ENCODE data around the gene LYSMD3.

Gene LYSMD3

GRCh38 chr5:90569084-90569483 lies 39.7 kb upstream of the LYSMD3 start:
- Histone ChIP-seq H3K27ac (ENCODE audit: poor library complexity, severe bottlenecking) (no peak overlapping the region), H3K4me3 (ENCODE audit: severe bottlenecking) (no peak overlapping the region), H3K4me1 (ENCODE audit: insufficient read depth, poor library complexity, severe bottlenecking) (no peaks in the 10 kb centered on the region), H3K36me3 (ENCODE audit: low read depth) (no peaks in the 10 kb centered on the region), H3K9me3 (ENCODE audit: severe bottlenecking) (no peaks in the 10 kb centered on the region), H3K27me3 (ENCODE audit: insufficient read depth, poor library complexity, severe bottlenecking) (peaks cover 18% of the 10 kb centered on the region)
- ATAC-seq (ENCODE audit: low read depth) (no peak), DNase-seq (ENCODE audit: low spot score) (no peak)
- TF ChIP-seq CTCF (IDR thresholded peaks at IDR 0.05; ENCODE audit: poor library complexity, severe bottlenecking): no peak

- H3K27me3 ChIP-seq (ENCODE audit: insufficient read depth, poor library complexity, severe bottlenecking): peaks cover 36% of the 10 kb centered on the region
- H3K9me3 ChIP-seq (ENCODE audit: severe bottlenecking): no peaks in the 10 kb centered on the region
- no peak overlapping the region for H3K4me3 ChIP-seq (ENCODE audit: severe bottlenecking)
- no peaks in the 10 kb centered on the region for H3K36me3 ChIP-seq (ENCODE audit: low read depth)
- no peak overlapping the region for H3K27ac ChIP-seq (ENCODE audit: poor library complexity, severe bottlenecking)
- TF ChIP-seq CTCF (IDR thresholded peaks at IDR 0.05; ENCODE audit: poor library complexity, severe bottlenecking): no peak
- DNase-seq (ENCODE audit: low spot score) (no peak), ATAC-seq (ENCODE audit: low read depth) (no peak)
- peaks cover 2% of the 10 kb centered on the region for H3K4me1 ChIP-seq (ENCODE audit: insufficient read depth, poor library complexity, severe bottlenecking)
Observed at GRCh38 chr5:90565491-90565890, 36.1 kb upstream of the LYSMD3 start.

GRCh38 chr5:90563108-90563507 lies 33.7 kb upstream of the LYSMD3 start:
- Histone ChIP-seq H3K27me3 (ENCODE audit: insufficient read depth, poor library complexity, severe bottlenecking) (peaks cover 53% of the 10 kb centered on the region), H3K4me3 (ENCODE audit: severe bottlenecking) (no peak overlapping the region), H3K36me3 (ENCODE audit: low read depth) (no peaks in the 10 kb centered on the region), H3K9me3 (ENCODE audit: severe bottlenecking) (no peaks in the 10 kb centered on the region), H3K27ac (ENCODE audit: poor library complexity, severe bottlenecking) (no peak overlapping the region), H3K4me1 (ENCODE audit: insufficient read depth, poor library complexity, severe bottlenecking) (peaks cover 2% of the 10 kb centered on the region)
- DNase-seq (ENCODE audit: low spot score) (no peak), ATAC-seq (ENCODE audit: low read depth) (no peak)
- no peak for TF ChIP-seq CTCF (IDR thresholded peaks at IDR 0.05; ENCODE audit: poor library complexity, severe bottlenecking)

- H3K4me3 ChIP-seq (ENCODE audit: severe bottlenecking): no peak overlapping the region
- no peak for ATAC-seq (ENCODE audit: low read depth)
- H3K27me3 ChIP-seq (ENCODE audit: insufficient read depth, poor library complexity, severe bottlenecking): peaks cover 59% of the 10 kb centered on the region
Observed at GRCh38 chr5:90562341-90562740, 33.0 kb upstream of the LYSMD3 start.

More at GRCh38 chr5:90562341-90562740, 33.0 kb upstream of the LYSMD3 start:
- no peak for TF ChIP-seq CTCF (IDR thresholded peaks at IDR 0.05; ENCODE audit: poor library complexity, severe bottlenecking)
- no peaks in the 10 kb centered on the region for H3K9me3 ChIP-seq (ENCODE audit: severe bottlenecking)
- no peaks in the 10 kb centered on the region for H3K36me3 ChIP-seq (ENCODE audit: low read depth)
- no peak for DNase-seq (ENCODE audit: low spot score)
- no peak overlapping the region for H3K27ac ChIP-seq (ENCODE audit: poor library complexity, severe bottlenecking)
- peaks cover 2% of the 10 kb centered on the region for H3K4me1 ChIP-seq (ENCODE audit: insufficient read depth, poor library complexity, severe bottlenecking)
